ENCODE results near the gene DHRS1.

DHRS1 gene

GRCh38 chr14:24282736-24283135, 16.8 kb downstream of the DHRS1 start:
- no peak for DNase-seq (ENCODE audit: low spot score)

- DNase-seq (ENCODE audit: low spot score), result peak; percentile 23
Measured at GRCh38 chr14:24281636-24282035, 17.9 kb downstream of the DHRS1 start.

GRCh38 chr14:24280797-24281460, 18.7 kb downstream of the DHRS1 start:
- no peak for DNase-seq (ENCODE audit: low spot score)

- DNase-seq (ENCODE audit: low spot score), result peak; percentile 75
Measured at GRCh38 chr14:24279301-24280186, 20.0 kb downstream of the DHRS1 start.

- no peak for DNase-seq (ENCODE audit: low spot score)
Measured at GRCh38 chr14:24278424-24278823, 21.2 kb downstream of the DHRS1 start.

GRCh38 chr14:24277606-24278321, 21.8 kb downstream of the DHRS1 start:
- peak; percentile 55 for DNase-seq (ENCODE audit: low spot score)

- no peak for DNase-seq (ENCODE audit: low spot score)
Measured at GRCh38 chr14:24277071-24277470, 22.5 kb downstream of the DHRS1 start.

- peak; percentile 55 for DNase-seq (ENCODE audit: low spot score)
Measured at GRCh38 chr14:24274101-24274543, 25.5 kb downstream of the DHRS1 start.

- DNase-seq (ENCODE audit: low spot score), result no peak
Measured at GRCh38 chr14:24273422-24273998, 26.1 kb downstream of the DHRS1 start.

- no peak for DNase-seq (ENCODE audit: low spot score)
Measured at GRCh38 chr14:24272467-24272866, 27.1 kb downstream of the DHRS1 start.

GRCh38 chr14:24271834-24272263, 27.7 kb downstream of the DHRS1 start:
- DNase-seq (ENCODE audit: low spot score), result no peak

- peak; percentile 91 for DNase-seq (ENCODE audit: low spot score)
Measured at GRCh38 chr14:24271134-24271833, 28.3 kb downstream of the DHRS1 start, which contains the start of gene RABGGTA. Gene RABGGTA, minus strand, starts transcription at chr14:24271597. Its CDS starts 482 bp downstream, at chr14:24271115.

GRCh38 chr14:24270537-24271133, 28.9 kb downstream of the DHRS1 start:
- no peak for DNase-seq (ENCODE audit: low spot score)

- no peak for DNase-seq (ENCODE audit: low spot score)
Measured at GRCh38 chr14:24269910-24270536, 29.6 kb downstream of the DHRS1 start.

- no peak for DNase-seq (ENCODE audit: low spot score)
Measured at GRCh38 chr14:24269368-24269767, 30.2 kb downstream of the DHRS1 start.

GRCh38 chr14:24268225-24268624, 31.4 kb downstream of the DHRS1 start:
- no peak for DNase-seq (ENCODE audit: low spot score)

GRCh38 chr14:24267516-24267915, 32.1 kb downstream of the DHRS1 start:
- no peak for DNase-seq (ENCODE audit: low spot score)

GRCh38 chr14:24266344-24267244, 33.0 kb downstream of the DHRS1 start:
- no peak for DNase-seq (ENCODE audit: low spot score)

- no peak for DNase-seq (ENCODE audit: low spot score)
Measured at GRCh38 chr14:24264298-24264697, 35.3 kb downstream of the DHRS1 start.

Data from Ammon's horn (tissue), 1 donor.